Stomach smooth muscle (tissue), 2 donors: ENCODE measurements around the gene FGF5.
"Not testable (repeated sequence)": the region's sequence is repeated elsewhere in the genome, so short reads cannot be mapped to it uniquely, and the experiment has no call there.

Source experiments
- H3K27ac ChIP-seq: one replicate; pipeline ENCODE4 v1.7.0; 2013; ENCODE audit warnings: mild to moderate bottlenecking, low read length, inconsistent platforms
- H3K27me3 ChIP-seq, 2 donors: one replicate each; pipeline ENCODE4 v1.7.0; 2013; ENCODE audit warnings: low read length in 2 of 2; ENCODE audit not compliant: insufficient read depth in 2 of 2, control insufficient read depth in 1 of 2
- H3K36me3 ChIP-seq, 2 donors: one replicate each; pipeline ENCODE4 v1.7.0; 2013; ENCODE audit warnings: low read length in 2 of 2; ENCODE audit not compliant: control insufficient read depth in 2 of 2, insufficient read depth in 2 of 2
- H3K4me1 ChIP-seq: one replicate; pipeline ENCODE4 v1.7.0; 2013; ENCODE audit warnings: low read length; ENCODE audit not compliant: control insufficient read depth, insufficient read depth
- H3K4me3 ChIP-seq, 2 donors: one replicate each; pipeline ENCODE4 v1.7.0; 2013; ENCODE audit warnings: low read length in 2 of 2
- H3K9ac ChIP-seq, 2 donors: one replicate each; pipeline ENCODE4 v1.7.0; 2013; ENCODE audit warnings: low read length in 2 of 2, mild to moderate bottlenecking in 1 of 2
- H3K9me3 ChIP-seq, 2 donors: one replicate each; pipeline ENCODE4 v1.7.0; 2013; ENCODE audit warnings: low read length in 2 of 2; ENCODE audit not compliant: control insufficient read depth in 2 of 2
- donor health status: healthy.
- donor health status: Pancreatic carcinoma.

The FGF5 gene

GRCh38 chr4:80309294-80310004 lies 43.0 kb downstream of the FGF5 start:
- H3K36me3 ChIP-seq = no peaks in the 10 kb centered on the region
- H3K27ac ChIP-seq = no peak overlapping the region
- H3K4me3 ChIP-seq = no peak overlapping the region
- H3K9ac ChIP-seq = no peak overlapping the region
- H3K9me3 ChIP-seq = no peaks in the 10 kb centered on the region
- H3K27me3 ChIP-seq = no peaks in the 10 kb centered on the region
- peaks cover 3% of the 10 kb centered on the region for H3K4me1 ChIP-seq

GRCh38 chr4:80311130-80311529 lies 44.7 kb downstream of the FGF5 start:
- H3K4me1 ChIP-seq = peaks cover 3% of the 10 kb centered on the region
- no peaks in the 10 kb centered on the region for H3K27me3 ChIP-seq
- H3K4me3 ChIP-seq = no peak overlapping the region
- H3K9me3 ChIP-seq = no peaks in the 10 kb centered on the region
- no peak overlapping the region for H3K27ac ChIP-seq
- no peaks in the 10 kb centered on the region for H3K36me3 ChIP-seq
- H3K9ac ChIP-seq = no peak overlapping the region

DNA sequence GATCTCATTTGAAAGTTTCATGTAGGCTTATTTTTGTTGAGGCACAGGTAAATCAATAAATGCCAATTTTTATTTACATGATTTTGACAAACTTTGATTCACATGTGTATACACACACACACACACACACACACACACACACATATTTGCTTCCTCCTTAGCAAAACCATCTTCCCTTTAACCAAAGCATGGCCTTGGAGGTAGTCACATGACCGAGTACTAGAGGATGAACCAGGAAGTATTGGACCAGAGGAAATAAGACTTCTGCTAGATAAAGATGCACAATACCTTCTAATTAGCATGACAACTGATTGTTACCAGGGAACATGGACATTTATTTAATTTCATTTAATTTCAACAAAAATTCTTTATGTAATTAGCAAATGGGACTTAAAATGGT lies 45.7 kb downstream of the FGF5 start:
- Histone ChIP-seq H3K4me3 (no peak overlapping the region), H3K36me3 (no peaks in the 10 kb centered on the region), H3K9me3 (no peaks in the 10 kb centered on the region), H3K4me1 (peaks cover 3% of the 10 kb centered on the region), H3K27me3 (no peaks in the 10 kb centered on the region), H3K27ac (no peak overlapping the region), H3K9ac (no peak overlapping the region)

DNA sequence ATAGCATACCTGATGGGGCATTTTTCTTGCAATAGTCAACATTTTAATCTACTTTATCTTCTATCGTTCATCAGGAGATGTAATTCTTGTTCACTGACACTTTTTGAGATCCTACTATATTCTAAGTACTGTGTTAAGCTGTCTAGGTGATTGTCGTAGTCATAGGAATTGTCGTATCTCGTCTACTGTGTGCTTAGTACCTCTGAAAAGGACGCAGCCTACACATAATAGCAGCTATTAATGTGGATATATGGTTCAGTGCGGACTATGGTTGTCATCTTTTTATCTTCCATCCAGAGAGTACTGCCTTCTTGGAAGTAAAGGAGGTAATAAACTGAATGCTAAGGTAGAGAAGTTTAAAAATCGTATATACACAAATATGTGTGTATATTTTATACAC lies 47.2 kb downstream of the FGF5 start:
- Histone ChIP-seq H3K4me1 (no peaks in the 10 kb centered on the region), H3K9ac (no peak overlapping the region), H3K9me3 (no peaks in the 10 kb centered on the region), H3K36me3 (no peaks in the 10 kb centered on the region), H3K4me3 (no peak overlapping the region), H3K27me3 (no peaks in the 10 kb centered on the region), H3K27ac (no peak overlapping the region)

DNA sequence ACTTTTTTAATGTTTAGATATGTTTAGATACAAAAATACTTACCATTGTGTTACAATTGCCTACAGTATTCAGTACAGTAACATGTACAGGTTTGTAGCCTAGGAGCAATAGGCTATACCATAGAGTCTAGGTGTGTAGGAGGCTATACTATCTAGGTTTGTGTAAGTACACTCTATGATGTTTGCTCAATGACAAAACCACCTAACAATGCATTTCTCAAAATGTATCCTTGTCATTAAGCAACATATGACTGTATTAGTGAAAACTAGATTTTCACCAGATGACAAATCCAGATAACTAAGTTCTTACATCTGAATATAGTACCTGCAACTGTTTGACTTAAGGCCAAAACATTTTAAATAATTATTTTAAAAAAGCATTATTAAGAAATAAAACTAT lies 49.4 kb downstream of the FGF5 start:
- H3K27ac ChIP-seq, H3K4me1 ChIP-seq, H3K9ac ChIP-seq, H3K36me3 ChIP-seq, H3K27me3 ChIP-seq, H3K4me3 ChIP-seq, H3K9me3 ChIP-seq: not testable (repeated sequence)

- no peak overlapping the region for H3K27ac ChIP-seq
- no peak overlapping the region for H3K9ac ChIP-seq
- no peaks in the 10 kb centered on the region for H3K27me3 ChIP-seq
- H3K9me3 ChIP-seq = no peaks in the 10 kb centered on the region
- H3K36me3 ChIP-seq = no peaks in the 10 kb centered on the region
- H3K4me3 ChIP-seq = no peak overlapping the region
- H3K4me1 ChIP-seq = no peaks in the 10 kb centered on the region
Measured at GRCh38 chr4:80321341-80321740, 54.9 kb downstream of the FGF5 start.

GRCh38 chr4:80321776-80322175 lies 55.3 kb downstream of the FGF5 start:
- Histone ChIP-seq H3K9me3 (no peaks in the 10 kb centered on the region), H3K4me3 (no peak overlapping the region), H3K4me1 (no peaks in the 10 kb centered on the region), H3K36me3 (no peaks in the 10 kb centered on the region), H3K9ac (no peak overlapping the region), H3K27ac (no peak overlapping the region), H3K27me3 (no peaks in the 10 kb centered on the region)

DNA sequence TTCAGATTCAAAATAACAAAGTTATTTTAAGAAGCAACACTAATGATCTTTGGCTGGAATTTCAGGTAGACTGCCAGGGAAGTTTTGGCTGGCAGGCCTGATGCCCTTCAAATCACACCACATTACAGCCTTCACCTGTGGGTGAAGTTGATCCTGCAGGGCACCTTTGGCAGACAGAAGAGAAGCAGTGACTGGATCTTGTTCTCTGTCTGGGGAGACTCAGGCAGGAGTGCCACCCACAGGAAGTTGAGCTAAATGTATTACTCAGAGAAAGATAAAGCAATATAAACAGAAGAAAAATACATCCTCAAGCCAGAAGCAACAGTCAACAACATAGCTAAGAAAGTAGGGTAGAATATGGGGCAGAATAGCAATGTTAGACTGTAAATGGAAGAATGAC lies 56.3 kb downstream of the FGF5 start:
- Histone ChIP-seq H3K27ac (no peak overlapping the region), H3K27me3 (no peaks in the 10 kb centered on the region), H3K36me3 (no peaks in the 10 kb centered on the region)

GRCh38 chr4:80324171-80324570 lies 57.7 kb downstream of the FGF5 start:
- Histone ChIP-seq H3K9ac (no peak overlapping the region), H3K27ac (no peak overlapping the region), H3K4me3 (no peak overlapping the region), H3K36me3 (no peaks in the 10 kb centered on the region), H3K4me1 (no peaks in the 10 kb centered on the region), H3K9me3 (no peaks in the 10 kb centered on the region), H3K27me3 (no peaks in the 10 kb centered on the region)

More for the DNA sequence above, 56.3 kb downstream of the FGF5 start:
- Histone ChIP-seq H3K9me3 (no peaks in the 10 kb centered on the region), H3K9ac (no peak overlapping the region), H3K4me1 (no peaks in the 10 kb centered on the region), H3K4me3 (no peak overlapping the region)

DNA sequence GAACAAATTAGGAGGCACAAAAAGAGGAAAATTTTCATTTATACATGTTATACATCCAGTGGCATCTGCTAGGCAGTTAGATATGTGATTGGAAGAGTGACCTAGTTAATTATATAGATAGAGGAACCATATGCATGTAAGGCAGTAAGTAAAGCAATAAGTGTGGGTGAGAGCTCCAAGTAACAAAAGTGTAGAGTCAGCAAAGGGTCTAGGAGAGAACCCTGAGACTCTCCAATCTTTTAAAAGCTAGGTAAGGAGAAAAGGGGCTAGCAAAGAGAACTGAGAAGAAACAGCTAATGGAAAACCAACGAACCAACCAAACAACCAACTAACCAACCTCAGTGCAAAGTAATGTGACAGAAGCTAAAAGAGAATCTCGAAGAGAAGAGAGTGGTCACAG lies 65.2 kb downstream of the FGF5 start:
- H3K9ac ChIP-seq = no peak overlapping the region
- H3K27me3 ChIP-seq = peaks cover 2% of the 10 kb centered on the region in 2 donors
- no peak overlapping the region for H3K27ac ChIP-seq
- H3K9me3 ChIP-seq = no peaks in the 10 kb centered on the region
- H3K4me1 ChIP-seq = no peaks in the 10 kb centered on the region
- H3K4me3 ChIP-seq = no peak overlapping the region
- no peaks in the 10 kb centered on the region for H3K36me3 ChIP-seq

GRCh38 chr4:80333121-80333520 lies 66.7 kb downstream of the FGF5 start:
- H3K27ac ChIP-seq = no peak overlapping the region
- no peaks in the 10 kb centered on the region for H3K4me1 ChIP-seq
- H3K36me3 ChIP-seq = no peaks in the 10 kb centered on the region
- H3K27me3 ChIP-seq = peaks cover 2 to 3% of the 10 kb centered on the region in 2 donors
- H3K9ac ChIP-seq = no peak overlapping the region
- H3K4me3 ChIP-seq = no peak overlapping the region
- no peaks in the 10 kb centered on the region for H3K9me3 ChIP-seq
